GM19240 (cell line): ENCODE data around the gene TULP4.

Experiments
- DNase-seq: peaks from one replicate; pipeline ENCODE4 v3.0.0; 2011; ENCODE audit warnings: low spot score; ENCODE audit not compliant: insufficient read length

Gene TULP4

DNA sequence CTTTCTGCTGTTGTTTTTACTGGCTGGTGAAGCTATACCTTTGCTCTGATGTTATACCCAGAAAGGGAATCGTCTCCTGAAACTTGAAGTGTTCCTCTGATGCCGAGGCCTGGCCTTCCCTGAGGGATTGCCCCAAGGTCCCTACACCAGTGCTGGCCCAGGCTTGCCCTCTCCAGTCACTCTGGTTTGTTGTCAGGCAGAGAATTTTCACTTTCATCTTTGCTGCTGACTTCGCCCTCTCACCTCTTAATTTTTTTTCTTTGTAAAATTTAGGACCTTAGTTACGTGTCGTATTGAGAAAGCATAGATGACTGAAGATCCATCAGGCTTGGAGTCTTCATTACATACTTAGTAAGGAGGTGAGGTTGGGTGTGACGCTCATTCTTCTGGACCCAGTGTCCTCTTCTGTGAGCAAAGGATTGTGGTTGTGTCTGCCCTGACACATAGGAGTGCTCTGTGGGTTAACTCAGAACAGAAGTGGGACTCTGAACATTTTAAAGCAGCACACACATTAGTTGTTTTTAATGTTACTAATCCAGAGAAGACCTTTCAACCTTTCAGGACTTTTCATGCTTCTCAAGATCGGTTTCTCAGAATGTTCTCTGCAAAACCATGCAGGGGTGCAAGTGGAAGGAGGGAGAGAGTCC, 45.4 kb downstream of the TULP4 start:
- peak; percentile 45 for DNase-seq

- DNase-seq: no peak
Observed at GRCh38 chr6:158358450-158359077, 46.3 kb downstream of the TULP4 start.

- DNase-seq: no peak
Observed at GRCh38 chr6:158361068-158361467, 48.8 kb downstream of the TULP4 start.

- no peak for DNase-seq
Observed at GRCh38 chr6:158361961-158362669, 49.9 kb downstream of the TULP4 start.

DNA sequence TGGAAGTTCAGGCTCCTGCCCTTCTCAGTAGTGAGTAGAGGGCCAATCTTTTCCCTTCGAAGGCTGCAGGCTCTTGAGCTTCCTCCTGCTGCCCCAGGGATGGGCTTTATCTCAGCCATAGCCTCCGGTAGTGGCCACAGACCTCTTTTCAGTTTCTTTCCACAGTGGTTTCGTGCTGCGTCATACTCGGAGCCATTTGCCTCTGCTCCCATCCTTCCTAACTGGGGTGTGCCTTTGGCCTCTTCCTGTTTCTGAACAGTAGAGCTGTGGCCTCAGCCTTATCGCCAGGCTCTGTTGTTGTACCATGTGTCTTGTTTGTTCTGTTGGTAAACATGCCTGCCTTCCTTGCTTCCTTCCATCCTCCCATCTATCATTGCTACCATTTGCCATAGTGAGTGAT, 54.1 kb downstream of the TULP4 start:
- DNase-seq: no peak

DNA sequence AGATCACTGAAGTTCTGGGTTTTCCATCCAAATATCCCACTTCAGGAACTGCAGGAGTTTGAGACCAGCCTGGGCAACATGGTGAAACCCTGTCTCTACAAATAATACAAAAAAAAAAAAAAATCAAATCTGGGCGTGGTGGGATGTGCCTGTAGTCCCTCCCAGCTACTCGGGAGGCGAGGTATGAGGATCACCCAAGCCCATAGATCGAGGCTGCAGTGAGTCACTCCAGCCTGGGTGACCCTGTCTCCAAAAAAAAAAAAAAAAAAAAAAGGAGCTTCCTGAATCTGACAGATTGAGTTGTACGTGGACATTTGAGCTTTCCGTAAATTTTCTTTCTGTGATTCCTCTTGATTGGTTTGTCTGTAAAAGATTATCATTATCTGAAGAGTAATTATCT, 55.6 kb downstream of the TULP4 start:
- no peak for DNase-seq

DNA sequence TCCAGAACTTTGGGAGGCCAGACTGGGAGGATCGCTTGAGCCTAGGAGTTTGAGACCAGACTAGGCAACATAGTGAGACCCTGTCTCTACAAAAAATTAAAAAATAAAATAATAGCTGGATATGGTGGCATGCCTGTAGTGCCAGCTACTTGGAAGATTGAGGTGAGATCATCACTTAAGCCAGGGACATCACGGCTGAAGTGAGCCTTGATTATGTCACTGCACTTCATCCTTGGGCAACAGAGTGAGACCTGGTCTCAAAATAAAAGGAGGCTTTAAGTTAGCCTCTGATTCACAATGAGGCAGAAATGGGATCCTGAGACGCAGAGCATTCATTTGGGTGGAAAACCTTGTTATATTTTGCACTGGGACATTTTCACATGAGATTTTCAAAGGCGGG, 57.0 kb downstream of the TULP4 start:
- no peak for DNase-seq

DNA sequence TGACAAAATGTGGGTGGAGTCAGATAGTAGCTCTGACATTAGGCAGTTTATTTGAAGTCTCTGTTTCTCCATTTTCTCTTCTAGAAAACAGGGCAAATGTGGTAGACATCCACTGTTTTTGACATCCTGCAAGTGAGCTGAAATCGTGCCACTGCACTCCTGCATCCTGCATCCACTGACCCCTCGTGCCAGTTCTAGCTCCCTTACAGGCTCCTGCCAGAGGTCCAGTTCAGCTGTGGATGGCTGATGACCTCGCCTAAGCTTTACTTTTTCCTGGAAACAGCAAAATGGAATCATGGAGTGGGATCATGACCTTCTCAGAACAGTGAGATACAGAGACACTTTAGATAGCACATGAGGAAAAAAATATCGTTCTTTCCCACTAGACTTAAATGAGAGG, 58.5 kb downstream of the TULP4 start:
- no peak for DNase-seq

GRCh38 chr6:158371261-158371660, 59.0 kb downstream of the TULP4 start:
- DNase-seq: no peak

DNA sequence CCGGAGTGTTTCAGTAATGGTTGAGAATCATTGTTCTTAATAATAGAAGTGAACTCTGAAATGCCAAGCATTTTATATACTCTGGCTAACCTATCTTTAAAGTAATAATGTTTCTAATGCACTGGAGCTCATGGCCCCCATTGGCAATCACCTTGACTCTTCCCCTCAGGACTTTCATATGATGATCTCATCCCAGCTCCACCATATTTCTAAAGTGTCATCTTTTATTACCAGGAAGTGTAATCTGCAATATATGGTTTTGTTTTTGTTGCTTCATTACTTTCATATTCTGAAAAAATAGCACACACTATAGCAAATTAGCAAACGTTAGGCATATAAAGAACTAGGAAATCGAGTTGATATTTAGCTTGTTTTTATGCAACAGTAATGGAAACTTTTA, 60.3 kb downstream of the TULP4 start:
- no peak for DNase-seq

DNA sequence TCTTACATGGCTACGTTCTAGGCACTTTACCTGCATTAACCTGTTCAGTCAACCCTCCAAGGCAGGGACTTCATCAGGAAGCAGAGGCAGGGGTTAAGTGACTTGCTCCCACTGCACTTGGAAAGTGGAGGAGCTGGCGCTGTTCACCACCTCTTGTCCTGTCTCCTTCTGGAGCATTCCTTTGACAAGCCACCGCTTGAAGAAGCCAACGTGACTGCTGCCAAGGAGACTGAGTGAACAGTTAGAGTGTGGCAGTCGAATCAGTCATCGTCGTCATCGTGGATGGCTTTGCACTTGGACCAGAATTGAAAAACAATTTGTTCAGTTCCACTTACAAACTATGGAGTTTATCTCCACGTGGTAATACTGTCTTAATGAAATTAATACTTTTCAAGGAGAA, 60.9 kb downstream of the TULP4 start:
- no peak for DNase-seq

DNA sequence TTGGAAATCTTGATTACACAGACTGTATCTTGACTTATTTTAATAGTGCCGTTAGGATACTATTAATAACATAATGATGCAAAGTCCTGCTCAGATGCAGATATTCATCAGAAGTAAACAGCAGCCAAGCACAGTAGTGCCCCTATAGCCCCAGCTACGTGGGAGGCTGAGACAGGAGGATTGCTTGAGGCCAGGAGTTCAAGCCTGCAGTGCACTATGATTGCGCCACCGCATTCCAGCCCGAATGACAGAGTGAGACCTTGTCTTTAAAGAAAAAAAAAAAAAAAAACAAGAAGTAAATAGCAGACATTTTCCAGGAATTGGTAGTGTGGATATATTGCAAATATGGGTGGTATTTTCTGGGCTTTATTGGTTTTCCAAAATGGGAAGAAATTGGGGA, 61.8 kb downstream of the TULP4 start:
- no peak for DNase-seq

DNA sequence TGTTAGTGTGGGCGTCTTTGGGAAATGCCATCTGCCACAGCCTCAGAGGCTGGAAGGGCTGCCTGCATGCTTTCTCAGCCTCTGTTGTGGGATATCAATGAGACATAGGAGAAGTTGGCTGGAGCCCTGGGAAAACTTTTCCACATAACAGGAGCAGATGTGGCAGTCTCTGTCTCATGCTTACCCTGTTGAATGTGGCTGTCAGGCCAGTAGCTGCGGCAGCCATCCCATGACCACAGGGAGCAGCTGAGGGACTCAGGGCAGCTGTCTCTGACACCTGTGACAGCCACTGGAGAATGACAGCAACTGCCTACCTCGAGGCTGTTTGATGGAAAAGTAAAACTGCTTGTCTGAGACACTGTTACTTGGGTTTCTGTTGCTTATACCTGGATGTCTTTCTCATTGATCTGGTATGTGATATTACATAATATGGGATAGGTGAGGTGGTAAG, 64.4 kb downstream of the TULP4 start:
- no peak for DNase-seq

DNA sequence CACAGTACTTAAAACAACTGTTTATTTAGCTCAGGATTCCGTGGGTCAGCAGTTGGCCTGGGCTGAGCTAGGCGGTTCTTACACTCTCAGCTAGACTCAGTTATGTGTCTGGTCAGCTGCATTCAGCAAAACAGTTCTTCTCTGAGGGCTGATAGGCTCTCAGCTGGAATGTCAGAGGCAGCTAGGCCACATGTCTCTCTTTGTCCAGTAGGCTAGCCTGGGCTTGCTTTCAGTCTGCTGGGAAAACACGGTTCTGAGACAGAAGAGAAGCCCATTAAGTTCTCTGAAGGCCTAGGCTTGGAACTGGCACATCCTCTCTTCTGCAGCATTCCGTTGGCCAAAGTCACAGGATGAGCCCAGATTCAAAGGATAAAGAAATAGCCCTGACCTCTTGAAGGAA, 65.6 kb downstream of the TULP4 start:
- DNase-seq: no peak

DNA sequence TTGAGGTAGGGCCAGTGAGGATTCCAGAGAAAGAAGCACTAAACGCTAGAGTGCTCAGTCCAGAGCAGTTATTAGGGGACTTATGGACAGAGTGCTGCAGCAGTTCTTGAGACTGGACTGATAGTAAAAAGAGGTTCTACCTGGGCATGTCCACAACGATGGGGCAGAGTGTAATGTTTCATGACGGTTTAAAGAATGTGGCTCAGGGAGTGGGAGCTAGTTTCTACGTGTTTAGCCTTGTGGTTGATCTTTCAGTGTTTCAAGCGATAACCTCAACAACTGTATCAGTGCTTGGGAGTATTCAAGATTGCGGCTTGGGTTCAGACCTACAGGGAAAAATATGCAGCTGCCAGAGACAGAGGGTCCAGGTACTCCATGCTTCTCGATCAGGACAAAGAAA, 67.1 kb downstream of the TULP4 start:
- no peak for DNase-seq

- no peak for DNase-seq
Observed at GRCh38 chr6:158381214-158381613, 68.9 kb downstream of the TULP4 start.

DNA sequence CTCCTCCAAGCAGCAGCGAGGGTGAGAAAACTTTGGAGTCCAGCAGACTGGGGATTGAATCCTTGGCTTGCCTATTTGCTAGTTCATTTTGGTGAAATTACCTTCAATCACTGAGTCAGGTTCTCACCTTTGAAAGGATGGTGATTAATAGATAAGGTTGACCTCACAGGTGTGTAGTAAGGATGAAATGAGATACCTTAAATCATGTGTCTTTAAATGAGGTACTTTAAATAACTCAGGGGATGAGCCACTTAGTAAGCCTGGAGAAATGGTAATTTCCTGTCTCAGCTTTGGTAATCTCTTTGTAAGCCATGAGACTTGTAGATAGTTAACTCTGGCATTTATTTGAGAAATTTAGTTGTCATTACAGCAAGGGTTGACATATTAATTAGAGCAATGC, 70.2 kb downstream of the TULP4 start:
- DNase-seq: no peak

DNA sequence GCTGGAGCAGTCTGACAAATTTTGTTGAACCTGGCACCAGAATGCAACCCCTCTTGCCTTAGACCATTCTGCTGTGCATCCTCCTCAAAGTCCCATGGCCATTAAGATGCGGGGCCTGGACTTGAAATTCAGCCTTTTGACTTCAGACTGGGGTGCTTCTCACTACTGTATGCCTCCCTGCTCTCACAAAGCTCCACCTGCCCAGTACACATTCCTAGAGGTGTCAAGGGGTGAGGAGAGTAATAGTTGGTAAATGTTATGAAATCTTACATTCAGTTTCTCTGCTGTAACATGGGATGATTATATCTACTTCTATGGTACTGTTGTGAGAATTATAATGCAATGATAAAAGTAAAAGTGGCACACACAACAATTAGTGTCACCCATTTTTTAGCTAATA, 70.8 kb downstream of the TULP4 start:
- no peak for DNase-seq

DNA sequence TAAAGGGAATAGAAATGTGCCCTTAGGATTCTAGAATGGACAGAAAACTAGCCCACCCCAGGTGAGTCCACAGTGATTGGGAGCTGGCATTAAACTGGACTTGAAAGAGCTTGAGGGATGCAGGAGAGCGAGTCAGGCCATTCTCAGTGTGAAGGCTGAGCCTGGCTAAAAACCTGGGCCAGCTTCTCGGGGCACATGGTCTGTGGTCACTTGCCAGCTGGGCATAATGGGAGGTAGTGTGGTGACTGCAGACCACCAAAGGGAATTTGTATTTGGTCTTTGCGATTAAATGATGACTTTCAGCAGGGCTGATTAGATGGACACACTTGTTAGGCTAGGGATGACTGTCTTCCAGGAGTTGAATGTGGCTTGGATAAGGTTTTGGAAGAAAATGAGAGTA, 71.3 kb downstream of the TULP4 start:
- DNase-seq: no peak

- DNase-seq: no peak
Observed at GRCh38 chr6:158384671-158385110, 72.4 kb downstream of the TULP4 start.

- no peak for DNase-seq
Observed at GRCh38 chr6:158387036-158387435, 74.8 kb downstream of the TULP4 start.

- no peak for DNase-seq
Observed at GRCh38 chr6:158387578-158387977, 75.3 kb downstream of the TULP4 start.

- no peak for DNase-seq
Observed at GRCh38 chr6:158388727-158389126, 76.5 kb downstream of the TULP4 start.
